GM21447 (cell line): ENCODE measurements around the gene OGFOD1.
"Not testable (repeated sequence)": the region's sequence is repeated elsewhere in the genome, so short reads cannot be mapped to it uniquely, and the experiment has no call there.

ENCODE experiments used
- ATAC-seq: cut with Tn5 transposase; IDR thresholded peaks from one replicate; pipeline ENCODE4 v1.9.1; 2021; ENCODE audit not compliant: unreplicated experiment

Gene OGFOD1

GRCh38 chr16:56479469-56479868 is 28.1 kb downstream of the OGFOD1 start:
- ATAC-seq: no peak

- ATAC-seq: no peak
Measured at GRCh38 chr16:56480776-56481467, 29.6 kb downstream of the OGFOD1 start.

- no peak for ATAC-seq
Measured at GRCh38 chr16:56481468-56482122, 30.2 kb downstream of the OGFOD1 start.

- ATAC-seq: no peak
Measured at GRCh38 chr16:56482683-56483236, 31.4 kb downstream of the OGFOD1 start.

DNA sequence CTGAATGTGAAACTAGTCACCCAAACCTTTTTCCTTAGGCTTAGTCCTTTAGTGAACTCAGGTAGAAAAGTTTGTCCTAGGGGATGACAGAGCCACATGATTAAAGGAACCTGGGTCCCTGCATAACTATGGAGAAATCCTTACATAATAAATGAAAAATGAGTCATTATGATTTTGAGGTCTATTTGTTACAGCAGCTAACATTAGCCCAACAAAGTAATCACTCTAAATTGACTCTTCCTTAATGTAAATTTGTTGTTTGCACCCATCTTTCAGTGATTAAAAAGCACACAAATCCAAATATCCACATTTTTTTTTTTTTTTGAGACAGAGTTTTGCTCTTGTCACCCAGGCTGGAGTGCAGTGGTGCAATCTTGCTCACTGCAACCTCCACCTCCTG is 32.0 kb downstream of the OGFOD1 start:
- ATAC-seq: no peak

DNA sequence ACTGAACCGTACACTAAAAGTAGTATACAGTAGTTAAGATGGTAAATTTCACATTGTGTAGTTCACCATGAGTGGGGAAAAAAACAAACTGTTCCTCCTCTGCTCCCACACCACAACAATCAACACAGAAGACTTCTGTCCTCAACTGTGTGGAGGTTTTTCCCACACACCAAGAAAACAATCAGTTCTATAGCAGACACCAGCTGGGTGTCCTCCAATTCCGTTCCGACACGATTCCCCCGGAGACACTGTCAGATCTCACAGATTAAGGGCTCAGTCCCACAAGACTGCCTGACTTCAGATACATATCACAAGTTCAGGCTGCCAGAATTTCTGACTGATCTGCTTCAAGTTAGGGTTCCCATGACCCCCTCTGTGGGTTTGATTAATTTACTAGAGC is 36.7 kb downstream of the OGFOD1 start:
- no peak for ATAC-seq

- ATAC-seq: not testable (repeated sequence)
Measured at GRCh38 chr16:56488868-56489267, 37.5 kb downstream of the OGFOD1 start.

DNA sequence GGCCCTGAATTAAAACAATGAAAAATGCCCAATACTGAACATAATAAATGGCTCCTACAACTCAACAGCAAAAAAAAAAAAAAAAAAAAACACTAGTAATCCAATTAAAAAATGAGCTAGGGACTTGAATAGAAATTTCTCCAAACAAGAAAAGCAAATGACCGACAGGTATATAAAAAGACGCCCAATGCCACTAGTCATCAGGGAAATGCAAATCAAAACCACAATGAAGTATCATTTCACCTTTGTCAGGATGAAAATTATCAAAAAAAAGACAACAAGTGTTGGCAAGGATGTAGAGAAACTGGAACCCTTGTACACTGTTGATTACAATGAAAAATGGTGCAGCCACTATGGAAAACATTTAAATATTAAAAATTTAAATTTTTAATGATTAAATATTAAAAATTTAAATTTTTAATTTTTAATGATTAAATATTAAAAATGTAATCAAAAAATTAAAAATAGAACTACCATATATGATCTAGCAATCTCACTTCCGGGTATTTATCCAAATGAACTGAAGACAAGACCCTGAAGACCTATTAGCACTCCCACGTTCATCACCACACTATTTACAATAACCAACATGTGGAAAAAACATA is 40.4 kb downstream of the OGFOD1 start:
- no peak for ATAC-seq

- ATAC-seq: no peak
Measured at GRCh38 chr16:56493126-56493525, 41.8 kb downstream of the OGFOD1 start.

- no peak for ATAC-seq
Measured at GRCh38 chr16:56493815-56494214, 42.5 kb downstream of the OGFOD1 start.

GRCh38 chr16:56505181-56505580 is 53.8 kb downstream of the OGFOD1 start:
- ATAC-seq: no peak

GRCh38 chr16:56506941-56507340 is 55.6 kb downstream of the OGFOD1 start:
- no peak for ATAC-seq

DNA sequence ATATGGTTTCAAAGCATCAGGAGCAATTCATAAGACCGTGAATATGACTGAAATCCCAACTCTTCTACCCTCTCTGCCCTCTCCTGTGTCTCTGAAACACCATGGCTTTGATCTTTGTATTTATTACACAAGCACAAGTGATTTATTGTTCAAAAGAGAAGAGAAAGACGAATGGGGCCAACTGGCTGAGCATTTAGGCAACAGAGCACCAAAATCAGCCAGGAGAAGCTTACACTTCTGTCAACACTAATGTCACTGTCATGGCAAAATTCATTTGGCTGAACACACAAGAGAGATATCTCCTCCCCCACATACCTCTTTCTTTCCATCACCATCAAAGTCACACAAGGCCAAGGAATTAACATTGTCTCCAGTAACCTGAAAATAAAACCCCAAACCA is 59.2 kb downstream of the OGFOD1 start:
- ATAC-seq: no peak

DNA sequence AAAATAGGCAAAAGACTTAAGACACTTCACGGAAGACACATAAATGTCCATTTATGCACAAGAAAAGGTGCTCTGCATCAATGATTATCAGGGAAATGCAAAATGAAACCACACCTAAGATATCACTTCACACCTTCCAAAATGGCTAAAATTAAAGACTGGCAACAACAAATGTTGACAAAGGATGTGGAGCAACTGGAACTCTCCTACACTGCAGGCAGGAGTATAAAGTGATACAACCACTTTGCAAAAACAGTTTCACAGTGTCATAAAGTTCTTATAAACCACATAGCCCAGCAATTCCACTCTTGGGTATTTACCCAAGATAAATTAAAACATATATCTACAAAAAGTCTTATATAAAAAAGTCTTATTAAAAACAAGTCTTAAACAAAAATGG is 60.7 kb downstream of the OGFOD1 start:
- ATAC-seq: no peak

GRCh38 chr16:56513091-56513490 is 61.7 kb downstream of the OGFOD1 start:
- no peak for ATAC-seq

GRCh38 chr16:56513972-56514371 is 62.6 kb downstream of the OGFOD1 start:
- no peak for ATAC-seq

- no peak for ATAC-seq
Measured at GRCh38 chr16:56514845-56515244, 63.5 kb downstream of the OGFOD1 start.

- no peak for ATAC-seq
Measured at GRCh38 chr16:56515665-56516064, 64.3 kb downstream of the OGFOD1 start.

- ATAC-seq: no peak
Measured at GRCh38 chr16:56517206-56517605, 65.9 kb downstream of the OGFOD1 start.

- no peak for ATAC-seq
Measured at GRCh38 chr16:56518425-56518824, 67.1 kb downstream of the OGFOD1 start.

DNA sequence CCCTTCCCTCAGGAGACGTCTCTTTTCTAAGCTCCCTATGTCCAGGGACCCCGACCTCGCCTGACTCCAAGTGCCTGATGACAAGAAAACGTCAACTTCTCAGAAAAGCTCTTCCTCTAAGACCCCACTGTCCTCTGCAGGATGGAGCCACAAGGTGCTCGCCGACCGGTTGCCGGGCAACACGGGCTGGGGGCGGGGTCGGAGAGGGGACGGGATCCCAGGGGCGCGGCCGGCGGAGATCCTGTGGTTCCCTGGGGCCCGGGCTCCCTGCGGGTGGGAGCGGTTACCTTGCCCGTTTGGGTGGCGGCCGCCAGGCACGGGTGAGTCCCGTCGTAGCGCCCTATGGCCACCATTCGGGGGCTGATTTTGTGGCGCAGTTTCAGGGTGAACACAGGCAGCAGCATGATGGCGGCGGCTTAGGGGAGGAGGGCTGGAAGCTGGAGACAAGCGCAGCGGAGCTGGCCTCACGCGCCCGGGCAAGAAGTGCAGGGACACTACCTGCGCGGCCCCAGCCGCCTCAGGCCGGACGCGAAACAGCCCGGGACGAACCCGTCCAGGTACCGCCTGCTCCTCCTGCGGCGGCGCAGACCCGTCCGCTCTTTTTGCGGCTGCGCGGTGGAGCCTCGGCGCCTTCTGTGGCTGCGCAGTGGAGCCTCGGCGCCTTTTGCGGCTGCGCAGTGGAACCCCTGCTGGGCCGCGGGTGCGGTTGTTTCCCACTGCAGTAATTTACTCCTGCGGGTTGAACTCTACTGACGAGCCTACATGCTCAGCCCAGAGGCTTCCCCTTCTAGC is 68.3 kb downstream of the OGFOD1 start, which contains the start of gene BBS2:
Gene BBS2 (minus strand): TSS at position 566 of the 792 bp plus-strand sequence. CDS start 162 bp downstream, at position 404.
- ATAC-seq: peak; percentile 75
